Heart left ventricle (tissue), 16 donors: ENCODE measurements around the gene TALDO1. TPM values are rescaled to one million over a fixed set of nuclear protein-coding genes. Genes with fewer than 3 reads are reported as not detected.

ENCODE experiments used
- ATAC-seq, 4 donors: fragments of 200-7000 bp; cut with Tn5 transposase; one replicate each; pipeline ENCODE4 v1.9.1; 2020 to 2022; ENCODE audit warnings: moderate library complexity in 4 of 4, mild to moderate bottlenecking in 3 of 4, moderate number of reproducible peaks in 1 of 4
- DNase-seq, 5 donors: peaks; one replicate each; pipeline ENCODE4 v3.0.0-alpha.2; 2020
- H3K27ac ChIP-seq, 12 donors: fragments of 200-600 bp; sonication (generic) in 4 of 12; one replicate each; pipeline versions ENCODE4 v1.5.0 to v1.8.0; 2016 to 2022; ENCODE audit warnings: mild to moderate bottlenecking in 2 of 12
- H3K27me3 ChIP-seq, 9 donors: fragments of 200-600 bp; sonication (generic) in 2 of 9; one replicate each; pipeline versions ENCODE4 v1.5.1 to v1.8.0; 2016 to 2022; ENCODE audit warnings: mild to moderate bottlenecking in 3 of 9
- H3K36me3 ChIP-seq, 9 donors: fragments of 200-600 bp; sonication (generic) in 2 of 9; one replicate each; pipeline versions ENCODE4 v1.5.0 to v1.8.0; 2018 to 2022; ENCODE audit warnings: mild to moderate bottlenecking in 2 of 9
- H3K4me1 ChIP-seq, 12 donors: fragments of 200-600 bp; sonication (generic) in 4 of 12; one replicate each; pipeline versions ENCODE4 v1.5.0 to v1.8.0; 2016 to 2022; ENCODE audit warnings: mild to moderate bottlenecking in 3 of 12
- H3K4me3 ChIP-seq, 12 donors: fragments of 200-600 bp; sonication (generic) in 4 of 12; one replicate each; pipeline versions ENCODE4 v1.5.0 to v1.8.0; 2017 to 2022; ENCODE audit warnings: mild to moderate bottlenecking in 9 of 12, moderate library complexity in 4 of 12
- H3K9me3 ChIP-seq, 12 donors: fragments of 200-600 bp; sonication (generic) in 4 of 12; one replicate each; pipeline versions ENCODE4 v1.5.0 to v1.8.0; 2016 to 2022; ENCODE audit warnings: mild to moderate bottlenecking in 1 of 12
- POLR2A ChIP-seq, 2 donors: fragments of 450-650 bp; IDR thresholded peaks; one replicate each; pipeline ENCODE4 v1.6.1; 2017; ENCODE audit warnings: antibody characterized with exemption in 2 of 2, mild to moderate bottlenecking in 2 of 2, moderate library complexity in 2 of 2
- WGBS, 4 donors: extraction: QIAGEN DNeasy Blood & Tissue Kit in 2 of 4; methylation state at CpG; one replicate each; pipeline versions ENCODE4 v1.1.5 to v1.1.7; 2013 to 2018; 5-methylcytosine and 5-hydroxymethylcytosine counted together
- intact Hi-C, 10 donors: fragments of 100-400 bp; cut with DNase I; formaldehyde crosslinking; loops; one replicate each; pipeline versions ENCODE4 v1.11.1 to v1.14.2; 2022
- polyA plus RNA-seq, 2 donors: library from polyadenylated mRNA; stranded (reverse); fragments of 200-250 nt; gene quantifications; one replicate each; pipeline ENCODE4 v1.2.3, GENCODE V29; 2013
- total RNA-seq, 9 donors: library from RNA; depleted of rRNA in 2 of 9; stranded (reverse); fragments of >200 nt in 2 of 9; fragmentation: NEBNext Ultra II Directional in 3 of 9; extraction: Animal tissue kit (Norgen Biotek cat#: 25700) in 3 of 9; gene quantifications; one replicate each; pipeline versions ENCODE4 v1.1.0 to v1.2.4, GENCODE V29; 2016 to 2023
- TF ChIP-seq, protein P1 (sequence below), 12 donors: fragments of 200-600 bp; sonication (generic) in 4 of 12; IDR thresholded peaks; one replicate each; pipeline versions ENCODE4 v1.5.0 to v1.8.0; 2018 to 2022; ENCODE audit warnings: antibody characterized with exemption in 12 of 12, mild to moderate bottlenecking in 5 of 12
- donor health status: ischemic (EF 13 %, LVEDD 7.1; RV severe dilation, severe dysfunction).
- donor health status: healthy with polysubstance abuse.
- donor health status: DM: no; HTN: yes; CAD: no.
- donor health status: DM: no; HTN: no; CAD: no.
- donor health status: ischemic (EF 25% LVEDD 6.9; RV normal size, moderate dysfunction).
- donor health status: ischemic (EF 25% LVEDD 5.7; RV mildly dilated, moderate dysfunction).
- donor health status: healthy.
- donor health status: DM: yes; HTN: yes; CAD: no.
- donor health status: ischemic (EF 35%, LVEDD 5.7; RV mildly dilated, moderate dysfunction).
- donor health status: nonischemic (EF 11% LVEDD 7.7; RV severe dilation, severe dysfunction).
- donor health status: DM: yes; HTN: yes; CAD: no.
- donor health status: PGD.
- donor health status: ischemic (EF 29% LVEDD 5.4; RV normal size, mild dysfunction).
- donor health status: nonischemic (EF 23%, LVEDD 6.1; RV moderate dilation, normal function).

The TALDO1 gene
- total and polyA plus RNA-seq, 11 donors: 66.9 to 145 (median 105) TPM

DNA sequence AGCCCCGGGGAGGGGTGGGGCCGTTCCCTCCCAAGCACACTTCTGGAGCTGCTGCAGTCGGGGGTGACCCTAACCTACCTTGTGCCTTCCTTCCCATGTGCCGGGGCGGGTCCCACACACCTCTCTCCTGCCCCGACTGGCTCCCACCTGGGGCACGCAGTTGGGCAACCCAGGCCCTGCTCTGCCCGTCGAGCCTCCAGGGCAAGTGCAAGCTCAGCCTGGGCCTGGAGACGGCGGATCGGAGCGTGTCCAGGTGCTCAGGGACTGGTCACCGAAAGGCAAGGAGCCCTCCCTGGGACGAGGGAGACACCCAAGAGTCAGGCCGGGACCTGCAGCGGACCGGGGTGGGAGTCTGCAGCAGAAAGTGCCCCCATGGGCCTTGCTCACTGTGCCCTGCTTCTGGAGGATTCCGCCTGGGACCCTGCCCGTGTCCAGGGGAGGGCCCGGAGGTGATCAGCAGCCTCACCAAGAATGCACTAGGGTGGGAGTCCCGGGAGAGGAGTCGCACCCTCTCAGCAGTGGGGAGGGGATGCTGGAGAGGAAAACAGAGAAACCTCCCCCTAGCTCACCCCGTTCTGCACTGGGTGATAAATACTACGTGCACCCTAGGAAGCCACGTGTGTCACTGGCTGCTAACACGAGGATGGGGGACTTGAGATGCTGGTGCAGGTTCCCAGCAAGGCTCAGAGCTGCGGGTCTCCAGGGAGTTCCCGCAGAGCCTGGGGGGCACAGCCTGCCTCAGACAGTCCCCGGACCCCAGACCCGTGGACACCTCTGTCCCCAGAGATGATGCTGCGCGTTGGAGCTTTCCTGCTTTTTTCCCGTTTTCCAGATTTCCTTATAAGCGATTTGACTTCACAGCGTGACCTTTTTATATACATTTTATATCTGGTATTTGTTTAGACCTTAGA, 35.3 kb downstream of the TALDO1 start:
- TF ChIP-seq, protein P1, sequence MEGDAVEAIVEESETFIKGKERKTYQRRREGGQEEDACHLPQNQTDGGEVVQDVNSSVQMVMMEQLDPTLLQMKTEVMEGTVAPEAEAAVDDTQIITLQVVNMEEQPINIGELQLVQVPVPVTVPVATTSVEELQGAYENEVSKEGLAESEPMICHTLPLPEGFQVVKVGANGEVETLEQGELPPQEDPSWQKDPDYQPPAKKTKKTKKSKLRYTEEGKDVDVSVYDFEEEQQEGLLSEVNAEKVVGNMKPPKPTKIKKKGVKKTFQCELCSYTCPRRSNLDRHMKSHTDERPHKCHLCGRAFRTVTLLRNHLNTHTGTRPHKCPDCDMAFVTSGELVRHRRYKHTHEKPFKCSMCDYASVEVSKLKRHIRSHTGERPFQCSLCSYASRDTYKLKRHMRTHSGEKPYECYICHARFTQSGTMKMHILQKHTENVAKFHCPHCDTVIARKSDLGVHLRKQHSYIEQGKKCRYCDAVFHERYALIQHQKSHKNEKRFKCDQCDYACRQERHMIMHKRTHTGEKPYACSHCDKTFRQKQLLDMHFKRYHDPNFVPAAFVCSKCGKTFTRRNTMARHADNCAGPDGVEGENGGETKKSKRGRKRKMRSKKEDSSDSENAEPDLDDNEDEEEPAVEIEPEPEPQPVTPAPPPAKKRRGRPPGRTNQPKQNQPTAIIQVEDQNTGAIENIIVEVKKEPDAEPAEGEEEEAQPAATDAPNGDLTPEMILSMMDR (IDR thresholded peaks at IDR 0.05): no peak
- no peak for TF ChIP-seq POLR2A (IDR thresholded peaks at IDR 0.05)
- intact Hi-C loops: no loop called here
- no peaks in the 10 kb centered on the region for H3K9me3 ChIP-seq
- H3K27ac ChIP-seq: no peak overlapping the region
- no peaks in the 10 kb centered on the region for H3K27me3 ChIP-seq
- no peak overlapping the region for H3K4me3 ChIP-seq
- H3K4me1 ChIP-seq: peaks cover 0 to 23% (median 15%) of the 10 kb centered on the region in 12 donors
- peaks cover 0 to 3% (median 0%) of the 10 kb centered on the region in 9 donors for H3K36me3 ChIP-seq
- peak in 1 of 5 donors; percentile 23 for DNase-seq
- 73 to 79% (median 78%) methylated on average over 31 to 36 of the region's 36 CpGs for WGBS, 4 donors
- ATAC-seq: no peak

DNA sequence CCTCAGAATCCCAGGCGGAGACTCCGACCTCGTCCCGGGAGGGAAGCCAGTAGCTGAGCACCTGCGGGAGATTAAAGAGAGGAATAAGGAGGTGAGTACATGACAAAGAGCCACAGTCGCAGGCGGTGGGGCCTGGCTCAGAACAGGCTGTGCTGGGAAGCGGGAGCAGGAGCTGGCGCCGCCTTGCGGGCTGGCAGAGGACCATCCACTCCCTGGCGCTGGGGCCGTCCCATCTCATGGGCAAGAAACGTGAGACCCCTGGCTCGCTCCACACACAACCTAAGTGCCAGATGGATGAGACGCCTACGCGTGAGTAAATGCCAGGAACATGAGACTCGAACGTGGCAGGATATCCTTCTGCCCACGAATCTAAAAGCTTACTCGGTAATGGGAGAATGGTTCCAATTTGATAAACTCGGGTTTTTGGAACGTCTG, 36.3 kb downstream of the TALDO1 start:
- ATAC-seq: peak; percentile 52 to 90 (median 78)
- 19 to 35% (median 33%) methylated on average over 23 to 24 of the region's 24 CpGs for WGBS, 4 donors
- DNase-seq: peak; percentile 50 to 85 (median 73)
- TF ChIP-seq, protein P1 (IDR thresholded peaks at IDR 0.05): peak in 11 of 12 donors; percentile 35 to 70 (median 58)
- no peak for TF ChIP-seq POLR2A (IDR thresholded peaks at IDR 0.05)
- Histone ChIP-seq H3K27ac (peak overlapping the region in 1 of 12 donors; percentile 29), H3K9me3 (no peaks in the 10 kb centered on the region), H3K4me1 (peaks cover 0 to 16% (median 8%) of the 10 kb centered on the region in 12 donors), H3K36me3 (peaks cover 0 to 3% (median 0%) of the 10 kb centered on the region in 9 donors), H3K4me3 (no peak overlapping the region), H3K27me3 (peaks cover 0 to 6% (median 0%) of the 10 kb centered on the region in 9 donors)
- intact Hi-C loops: no loop called here

DNA sequence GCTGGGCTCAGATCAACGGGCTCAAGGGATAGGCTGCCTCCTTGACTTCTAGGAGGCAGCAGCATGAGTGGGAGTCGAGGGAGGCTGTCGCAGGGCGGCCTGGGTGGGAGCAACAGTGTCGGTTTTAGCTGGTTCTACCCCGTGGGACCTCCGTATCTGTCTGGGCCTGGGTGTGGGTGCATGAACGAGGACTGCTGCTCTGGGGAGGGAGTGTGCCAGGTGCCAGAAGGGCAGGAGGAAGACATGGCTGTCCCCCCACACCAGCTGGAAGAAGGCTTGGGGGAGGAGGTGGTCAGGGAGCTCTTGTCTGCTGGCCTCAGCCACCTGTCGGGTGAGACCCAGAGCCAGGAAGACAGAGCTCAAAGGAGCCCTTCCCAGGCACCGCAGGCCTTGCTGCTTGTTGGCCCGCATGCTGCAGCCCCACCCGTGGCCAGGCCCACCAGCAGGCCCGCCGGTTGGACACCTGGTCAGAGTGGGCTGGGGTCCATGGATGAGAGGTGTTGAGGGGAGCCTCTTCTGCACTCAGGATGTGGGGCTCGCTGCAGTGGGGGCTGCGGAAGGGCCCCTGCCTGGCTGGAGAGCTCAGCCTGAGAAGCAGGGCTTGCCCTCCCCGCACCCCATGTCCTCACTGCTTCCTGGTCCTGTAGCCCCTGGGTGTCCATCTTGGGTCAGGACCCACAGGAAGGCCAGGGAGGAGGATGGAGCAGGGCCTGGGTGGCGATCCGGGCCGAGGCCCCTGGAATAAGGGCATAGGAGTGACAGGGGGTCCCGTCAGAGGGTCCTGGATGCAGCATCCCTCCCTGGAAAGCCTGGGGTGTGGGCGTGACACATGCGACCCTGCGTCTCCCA, 39.2 kb downstream of the TALDO1 start:
- intact Hi-C loops: no loop called here
- ATAC-seq: no peak
- Histone ChIP-seq H3K36me3 (peaks cover 0 to 7% (median 0%) of the 10 kb centered on the region in 9 donors), H3K27me3 (peaks cover 0 to 22% (median 7%) of the 10 kb centered on the region in 9 donors), H3K4me1 (peaks cover 0 to 14% (median 10%) of the 10 kb centered on the region in 12 donors), H3K27ac (no peak overlapping the region), H3K9me3 (no peaks in the 10 kb centered on the region), H3K4me3 (no peak overlapping the region)
- TF ChIP-seq, protein P1 (IDR thresholded peaks at IDR 0.05): no peak
- TF ChIP-seq POLR2A (IDR thresholded peaks at IDR 0.05): no peak
- 75 to 80% (median 77%) methylated on average over 15 to 24 of the region's 24 CpGs for WGBS, 4 donors
- no peak for DNase-seq
